ENCODE measurements around the gene NDUFB11.

NDUFB11 gene

GRCh38 chrX:47179928-47180255, 35.4 kb upstream of the NDUFB11 start:
- no peak overlapping the region for H2AFZ ChIP-seq
- H3K4me3 ChIP-seq (ENCODE audit: low read depth, low read length), result no peak overlapping the region
- no peaks in the 10 kb centered on the region for H3K4me1 ChIP-seq
- no peak overlapping the region for H3K4me2 ChIP-seq (ENCODE audit: low read length)
- H3K9me3 ChIP-seq (ENCODE audit: control insufficient read depth, low read length), result no peaks in the 10 kb centered on the region
- no peak overlapping the region for H3K27ac ChIP-seq
- H3K79me2 ChIP-seq, result no peaks in the 10 kb centered on the region
- no peaks in the 10 kb centered on the region for H3K36me3 ChIP-seq (ENCODE audit: control insufficient read depth, insufficient read depth, low read length)
- TF ChIP-seq CTCF (IDR thresholded peaks at IDR 0.05), result no peak
- no peak overlapping the region for H3K9ac ChIP-seq
- no peaks in the 10 kb centered on the region for H3K27me3 ChIP-seq (ENCODE audit: control insufficient read depth, insufficient read depth, low read length)

GRCh38 chrX:47179221-47179927, 34.9 kb upstream of the NDUFB11 start:
- H3K27ac ChIP-seq, result no peak overlapping the region
- no peak for TF ChIP-seq CTCF (IDR thresholded peaks at IDR 0.05)

GRCh38 chrX:47178337-47178736, 33.8 kb upstream of the NDUFB11 start:
- H2AFZ ChIP-seq, result no peak overlapping the region
- no peaks in the 10 kb centered on the region for H3K27me3 ChIP-seq (ENCODE audit: control insufficient read depth, insufficient read depth, low read length)
- H3K4me1 ChIP-seq, result no peaks in the 10 kb centered on the region
- H3K4me2 ChIP-seq (ENCODE audit: low read length), result no peak overlapping the region
- H3K79me2 ChIP-seq, result no peaks in the 10 kb centered on the region
- no peak for TF ChIP-seq CTCF (IDR thresholded peaks at IDR 0.05)
- H3K27ac ChIP-seq, result no peak overlapping the region
- no peak overlapping the region for H3K4me3 ChIP-seq (ENCODE audit: low read depth, low read length)
- H3K9ac ChIP-seq, result no peak overlapping the region
- no peaks in the 10 kb centered on the region for H3K9me3 ChIP-seq (ENCODE audit: control insufficient read depth, low read length)
- no peaks in the 10 kb centered on the region for H3K36me3 ChIP-seq (ENCODE audit: control insufficient read depth, insufficient read depth, low read length)

More at GRCh38 chrX:47179221-47179927, 34.9 kb upstream of the NDUFB11 start:
- Histone ChIP-seq H3K79me2 (no peaks in the 10 kb centered on the region), H3K36me3 (ENCODE audit: control insufficient read depth, insufficient read depth, low read length) (no peaks in the 10 kb centered on the region), H3K9me3 (ENCODE audit: control insufficient read depth, low read length) (no peaks in the 10 kb centered on the region), H3K9ac (no peak overlapping the region), H3K4me1 (no peaks in the 10 kb centered on the region), H3K4me2 (ENCODE audit: low read length) (no peak overlapping the region), H3K4me3 (ENCODE audit: low read depth, low read length) (no peak overlapping the region), H3K27me3 (ENCODE audit: control insufficient read depth, insufficient read depth, low read length) (no peaks in the 10 kb centered on the region), H2AFZ (no peak overlapping the region)

- Histone ChIP-seq H2AFZ (no peak overlapping the region), H3K9me3 (ENCODE audit: control insufficient read depth, low read length) (no peaks in the 10 kb centered on the region), H3K27me3 (ENCODE audit: control insufficient read depth, insufficient read depth, low read length) (no peaks in the 10 kb centered on the region), H3K4me3 (ENCODE audit: low read depth, low read length) (no peak overlapping the region), H3K27ac (no peak overlapping the region), H3K79me2 (no peaks in the 10 kb centered on the region), H3K9ac (no peak overlapping the region), H3K4me1 (no peaks in the 10 kb centered on the region), H3K4me2 (ENCODE audit: low read length) (no peak overlapping the region), H3K36me3 (ENCODE audit: control insufficient read depth, insufficient read depth, low read length) (no peaks in the 10 kb centered on the region)
- TF ChIP-seq CTCF (IDR thresholded peaks at IDR 0.05), result no peak
Observed at GRCh38 chrX:47177079-47177478, 32.6 kb upstream of the NDUFB11 start.

- Histone ChIP-seq H3K27me3 (ENCODE audit: control insufficient read depth, insufficient read depth, low read length) (no peaks in the 10 kb centered on the region), H3K79me2 (no peaks in the 10 kb centered on the region), H2AFZ (no peak overlapping the region), H3K4me2 (ENCODE audit: low read length) (no peak overlapping the region), H3K36me3 (ENCODE audit: control insufficient read depth, insufficient read depth, low read length) (no peaks in the 10 kb centered on the region), H3K4me1 (no peaks in the 10 kb centered on the region), H3K9ac (no peak overlapping the region), H3K4me3 (ENCODE audit: low read depth, low read length) (no peak overlapping the region), H3K9me3 (ENCODE audit: control insufficient read depth, low read length) (no peaks in the 10 kb centered on the region), H3K27ac (no peak overlapping the region)
- TF ChIP-seq CTCF (IDR thresholded peaks at IDR 0.05), result no peak
Observed at GRCh38 chrX:47176101-47176740, 31.7 kb upstream of the NDUFB11 start.
